ENCODE measurements around the gene FOXP1. TPM values are rescaled to one million over a fixed set of nuclear protein-coding genes. Genes with fewer than 3 reads are reported as not detected.

Gene FOXP1
- total RNA-seq, 1 experiment from 2014 or later = 75.3 TPM

DNA sequence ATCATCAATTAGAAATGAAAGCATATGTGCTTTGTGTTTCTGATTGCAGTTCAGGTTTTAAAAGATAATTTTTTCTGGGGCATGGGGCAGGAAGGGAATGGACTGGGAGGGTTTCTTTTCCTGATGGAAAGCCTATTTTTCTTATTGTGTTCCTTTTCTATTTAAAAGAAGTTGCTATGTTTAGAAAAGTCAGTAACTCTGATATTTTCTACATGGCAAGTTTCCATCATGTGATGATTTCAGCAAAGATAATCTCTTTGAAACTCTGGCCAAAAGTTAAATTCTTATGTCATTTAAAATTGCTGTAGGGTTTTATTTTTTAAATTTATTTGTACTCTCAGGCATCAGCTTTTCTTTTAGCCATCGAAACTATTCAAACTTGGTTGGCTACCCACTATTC lies 601.2 kb downstream of the FOXP1 start:
- Histone ChIP-seq H3K14ac (ENCODE audit: insufficient read depth, low read length) (no peak overlapping the region), H3K79me2 (ENCODE audit: insufficient read depth, low read length) (no peaks in the 10 kb centered on the region), H3K56ac (ENCODE audit: insufficient read length, low read depth, low read length) (no peak overlapping the region), H4K91ac (ENCODE audit: insufficient read length, low read depth, low read length) (no peak overlapping the region), H3K4me1 (ENCODE audit: insufficient read depth, low read length) (no peaks in the 10 kb centered on the region; the same call in 1 of the 2 replicates), H4K8ac (replicated peaks; ENCODE audit: insufficient read length, low read depth, low read length) (no peak overlapping the region), H3K27me3 (ENCODE audit: insufficient read depth, low read length) (no peaks in the 10 kb centered on the region), H2BK15ac (ENCODE audit: low read depth, low read length) (no peak overlapping the region), H3K9me3 (ENCODE audit: control insufficient read depth, low read depth, low read length) (no peaks in the 10 kb centered on the region), H3K27ac (ENCODE audit: insufficient read length, low read depth, low read length) (no peak overlapping the region), H2BK5ac (ENCODE audit: insufficient read length, low read length) (no peak overlapping the region), H3K4ac (ENCODE audit: low read depth, low read length) (no peak overlapping the region), H3T11ph (ENCODE audit: low read length) (no peak overlapping the region), H3K23ac (ENCODE audit: insufficient read length, low read depth, low read length) (no peak overlapping the region), H2BK120ac (ENCODE audit: low read depth, low read length, poor library complexity, severe bottlenecking) (no peak overlapping the region), H2AK5ac (ENCODE audit: insufficient read length, low read length) (no peak overlapping the region), H3K79me1 (ENCODE audit: insufficient read depth, low read depth, low read length, poor library complexity, severe bottlenecking) (no peaks in the 10 kb centered on the region), H4K5ac (ENCODE audit: insufficient read length, low read depth, low read length) (no peak overlapping the region), H4K20me1 (ENCODE audit: control insufficient read depth, insufficient read depth, insufficient read length) (no peaks in the 10 kb centered on the region), H3K23me2 (ENCODE audit: insufficient read length, low read depth, low read length, poor library complexity, severe bottlenecking) (no peaks in the 10 kb centered on the region), H3K9ac (ENCODE audit: extremely low read depth, insufficient read length, low read length) (no peak overlapping the region), H3K18ac (ENCODE audit: insufficient read length, low read depth, low read length) (no peak overlapping the region), H2BK12ac (ENCODE audit: insufficient read length, low read depth, low read length) (no peak overlapping the region), H2BK20ac (ENCODE audit: low read depth, low read length, poor library complexity, severe bottlenecking) (no peak overlapping the region), H2AFZ (ENCODE audit: low read length) (no peak overlapping the region), H3K4me2 (ENCODE audit: insufficient read depth, insufficient read length, low read length) (no peak overlapping the region)
- no CpG with 5 or more reads among the region's 1 CpG for WGBS (ENCODE audit: extremely low coverage, insufficient read length, low lambda C conversion rate)
- no peak overlapping the region for H3K4me3 Mint-ChIP-seq
- H3K27me3 Mint-ChIP-seq (ENCODE audit: low read depth) = no peaks in the 10 kb centered on the region
- TF ChIP-seq, protein P1, sequence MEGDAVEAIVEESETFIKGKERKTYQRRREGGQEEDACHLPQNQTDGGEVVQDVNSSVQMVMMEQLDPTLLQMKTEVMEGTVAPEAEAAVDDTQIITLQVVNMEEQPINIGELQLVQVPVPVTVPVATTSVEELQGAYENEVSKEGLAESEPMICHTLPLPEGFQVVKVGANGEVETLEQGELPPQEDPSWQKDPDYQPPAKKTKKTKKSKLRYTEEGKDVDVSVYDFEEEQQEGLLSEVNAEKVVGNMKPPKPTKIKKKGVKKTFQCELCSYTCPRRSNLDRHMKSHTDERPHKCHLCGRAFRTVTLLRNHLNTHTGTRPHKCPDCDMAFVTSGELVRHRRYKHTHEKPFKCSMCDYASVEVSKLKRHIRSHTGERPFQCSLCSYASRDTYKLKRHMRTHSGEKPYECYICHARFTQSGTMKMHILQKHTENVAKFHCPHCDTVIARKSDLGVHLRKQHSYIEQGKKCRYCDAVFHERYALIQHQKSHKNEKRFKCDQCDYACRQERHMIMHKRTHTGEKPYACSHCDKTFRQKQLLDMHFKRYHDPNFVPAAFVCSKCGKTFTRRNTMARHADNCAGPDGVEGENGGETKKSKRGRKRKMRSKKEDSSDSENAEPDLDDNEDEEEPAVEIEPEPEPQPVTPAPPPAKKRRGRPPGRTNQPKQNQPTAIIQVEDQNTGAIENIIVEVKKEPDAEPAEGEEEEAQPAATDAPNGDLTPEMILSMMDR (conservative IDR thresholded peaks at IDR 0.05) = no peak
- peaks cover 20 to 36% of the 10 kb centered on the region in 2 experiments for H3K4me1 Mint-ChIP-seq
- no peak for DNase-seq
- no peaks in the 10 kb centered on the region for H3K9me3 Mint-ChIP-seq
- H3K27ac Mint-ChIP-seq = peak overlapping the region in 2 of 3 experiments; percentile 31 to 52; a peak in 2 of 7 replicates
- H3K36me3 Mint-ChIP-seq (ENCODE audit: insufficient read depth in 1 of 3, low read depth in 3 of 3) = peaks cover 6 to 37% (median 11%) of the 10 kb centered on the region in 3 experiments; a peak in 6 of 7 replicates

Data from H9 (cell line).